ENCODE measurements around the gene TEX10. TPM values are rescaled to one million over a fixed set of nuclear protein-coding genes. Genes with fewer than 3 reads are reported as not detected.

TEX10 gene
- total RNA-seq, 1 experiment from 2014 or later = 35.2 TPM

- no peak for DNase-seq (ENCODE audit: low read depth)
These were observed 67.1 kb downstream of the TEX10 start for GRCh38 chr9:100285601-100286000.

- DNase-seq (ENCODE audit: low read depth) = no peak
These were observed 67.7 kb downstream of the TEX10 start for GRCh38 chr9:100285080-100285479.

- DNase-seq (ENCODE audit: low read depth) = no peak
These were observed 68.5 kb downstream of the TEX10 start for GRCh38 chr9:100284247-100284646.

- DNase-seq (ENCODE audit: low read depth) = no peak
These were observed 70.4 kb downstream of the TEX10 start for GRCh38 chr9:100282388-100282719.

- DNase-seq (ENCODE audit: low read depth) = no peak
These were observed 70.9 kb downstream of the TEX10 start for GRCh38 chr9:100281676-100282387.

- no peak for DNase-seq (ENCODE audit: low read depth)
These were observed 71.7 kb downstream of the TEX10 start for GRCh38 chr9:100281066-100281465.

- DNase-seq (ENCODE audit: low read depth) = peak; percentile 63
These were observed 75.4 kb downstream of the TEX10 start for GRCh38 chr9:100277166-100277979.

GRCh38 chr9:100269656-100270055 is 83.1 kb downstream of the TEX10 start:
- DNase-seq (ENCODE audit: low read depth) = no peak

GRCh38 chr9:100268271-100268670 is 84.5 kb downstream of the TEX10 start:
- DNase-seq (ENCODE audit: low read depth) = no peak

GRCh38 chr9:100267211-100267610 is 85.5 kb downstream of the TEX10 start:
- no peak for DNase-seq (ENCODE audit: low read depth)

Other genes starting within 250 kb of the TEX10 start
- 83.8 and 114 TPM in 2 replicates for gene MSANTD3, start 74.2 kb upstream of the TEX10 start, total RNA-seq (2014; rRNA removed; shearing (Covaris generic))
- gene TMEFF1, start 120.2 kb upstream of the TEX10 start, total RNA-seq (2014; rRNA removed; shearing (Covaris generic)) = 0.05 and 4.0 TPM in 2 replicates
- gene CAVIN4, start 225.1 kb upstream of the TEX10 start, total RNA-seq (2014; rRNA removed; shearing (Covaris generic)) = 0.37 and 0.59 TPM in 2 replicates